Kidney (tissue), 14 donors: ENCODE measurements around the gene TRMT44. TPM values are rescaled to one million over a fixed set of nuclear protein-coding genes. Genes with fewer than 3 reads are reported as not detected.

Experiments
- DNase-seq, 5 donors: peaks; one replicate each; pipeline ENCODE4 v3.0.0-alpha.2; 2013 to 2020
- FAIRE-seq: peaks from 2 replicates; lab custom pipeline; 2012; peaks lifted over from hg19 to GRCh38; lab: Jason Lieb, UNC
- H3K27ac ChIP-seq, 2 donors: one replicate each; pipeline ENCODE4 v1.7.0; 2013; ENCODE audit warnings: low read depth in 2 of 2, low read length in 2 of 2, inconsistent platforms in 1 of 2
- H3K27me3 ChIP-seq: one replicate; pipeline ENCODE4 v1.7.1; 2013; ENCODE audit warnings: low read length, inconsistent platforms; ENCODE audit not compliant: control insufficient read depth, insufficient read depth
- H3K36me3 ChIP-seq, 3 donors: one replicate each; pipeline versions ENCODE4 v1.7.0 to v1.7.1; 2013; ENCODE audit warnings: low read length in 3 of 3, control low read depth in 1 of 3, inconsistent platforms in 1 of 3; ENCODE audit not compliant: insufficient read depth in 3 of 3, control insufficient read depth in 2 of 3
- H3K4me1 ChIP-seq, 3 donors: one replicate each; pipeline versions ENCODE4 v1.7.0 to v1.7.1; 2013; ENCODE audit warnings: low read length in 3 of 3, inconsistent platforms in 1 of 3, low read depth in 1 of 3; ENCODE audit not compliant: control insufficient read depth in 2 of 3, insufficient read depth in 2 of 3
- H3K4me3 ChIP-seq, 3 donors: one replicate each; pipeline versions ENCODE4 v1.7.0 to v1.8.1; 2013; ENCODE audit warnings: low read length in 3 of 3, control low read depth in 1 of 3, inconsistent platforms in 1 of 3
- H3K9ac ChIP-seq, 3 donors: one replicate each; pipeline versions ENCODE4 v1.7.0 to v1.7.1; 2013; ENCODE audit warnings: low read length in 3 of 3, control low read depth in 1 of 3, inconsistent platforms in 1 of 3
- H3K9me3 ChIP-seq, 3 donors: one replicate each; pipeline versions ENCODE4 v1.7.0 to v1.7.1; 2013; ENCODE audit warnings: low read length in 3 of 3, control low read depth in 1 of 3, inconsistent platforms in 1 of 3; ENCODE audit not compliant: control insufficient read depth in 2 of 3, insufficient read depth in 1 of 3
- CTCF ChIP-seq: IDR thresholded peaks from 3 replicates; pipeline ENCODE4 v1.5.1; 2012; ENCODE audit warnings: mild to moderate bottlenecking, moderate library complexity, borderline replicate concordance; ENCODE audit not compliant: insufficient read depth; ENCODE audit errors: extremely low read depth
- intact Hi-C: fragments of 100-400 bp; cut with DNase I; formaldehyde crosslinking; loops from one replicate; pipeline ENCODE4 v1.11.1; 2022
- polyA plus RNA-seq: library from polyadenylated mRNA; stranded (reverse); fragments of 350-450 nt; fragmentation: Illumina TruSeq; extraction: RNeasy Lipid Tissue Mini Kit (QIAGEN cat#74804); gene quantifications from one replicate; pipeline ENCODE4 v1.2.3, GENCODE V29; 2014; ENCODE audit warnings: low read depth, low replicate concordance; ENCODE audit not compliant: insufficient read depth
- total RNA-seq: library from RNA; stranded (reverse); fragmentation: NEBNext Ultra II Directional; extraction: Animal tissue kit (Norgen Biotek cat#: 25700); gene quantifications from one replicate; pipeline ENCODE4 v1.2.1, GENCODE V29; 2021
- donor health status: control.
- donor health status: control.
- donor health status: control.
- donor health status: control.
- donor health status: control.
- donor health status: DM: yes; HTN: yes; CAD: no.
- donor health status: Normal renal cell carcinoma (clear cell type).

The TRMT44 gene
- total and polyA plus RNA-seq, 2 donors from 2014 or later: 5.1 to 20.1 TPM

GRCh38 chr4:8461616-8462015, 21.0 kb downstream of the TRMT44 start:
- Histone ChIP-seq H3K36me3 (peaks cover 0 to 34% (median 23%) of the 10 kb centered on the region in 3 donors), H3K9ac (peak overlapping the region in 1 of 3 donors; percentile 49), H3K27ac (peak overlapping the region; percentile 56 to 89), H3K27me3 (no peaks in the 10 kb centered on the region), H3K9me3 (no peaks in the 10 kb centered on the region), H3K4me1 (peaks cover 0 to 15% (median 11%) of the 10 kb centered on the region in 3 donors), H3K4me3 (no peak overlapping the region)
- DNase-seq (peak in 2 of 5 donors; percentile 32 to 75), FAIRE-seq (peak; percentile 97)
- TF ChIP-seq CTCF: no peak
- intact Hi-C loops: no loop called here

DNA sequence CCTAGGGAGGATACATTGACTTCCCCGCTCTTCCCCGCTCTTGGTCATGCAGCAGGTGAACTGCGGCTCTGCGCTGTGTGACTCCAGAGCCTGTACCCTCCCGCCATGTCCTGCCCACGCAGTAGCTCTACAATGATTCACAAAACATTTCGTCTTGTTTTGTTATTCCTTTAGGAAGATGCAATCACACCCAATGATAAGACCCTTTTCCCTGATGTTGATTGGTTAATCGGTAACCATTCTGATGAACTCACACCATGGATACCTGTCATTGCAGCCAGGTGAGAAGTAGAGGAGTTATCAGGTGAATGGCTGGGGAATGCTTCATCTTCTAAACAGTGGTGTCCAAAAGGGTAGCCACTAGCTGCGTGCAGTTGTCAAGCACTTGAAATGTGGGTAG, 23.2 kb downstream of the TRMT44 start:
- TF ChIP-seq CTCF: no peak
- intact Hi-C loops: no loop called here
- no peak overlapping the region for H3K27ac ChIP-seq
- H3K4me1 ChIP-seq: peaks cover 0 to 15% (median 11%) of the 10 kb centered on the region in 3 donors
- DNase-seq (no peak), FAIRE-seq (no peak)
- H3K9me3 ChIP-seq: no peaks in the 10 kb centered on the region
- H3K4me3 ChIP-seq: no peak overlapping the region
- H3K27me3 ChIP-seq: no peaks in the 10 kb centered on the region
- H3K36me3 ChIP-seq: peaks cover 0 to 40% (median 14%) of the 10 kb centered on the region in 3 donors
- H3K9ac ChIP-seq: no peak overlapping the region

- Histone ChIP-seq H3K4me3 (no peak overlapping the region), H3K4me1 (peaks cover 0 to 15% (median 11%) of the 10 kb centered on the region in 3 donors), H3K36me3 (peaks cover 0 to 39% (median 15%) of the 10 kb centered on the region in 3 donors), H3K9ac (no peak overlapping the region), H3K27ac (no peak overlapping the region), H3K9me3 (no peaks in the 10 kb centered on the region), H3K27me3 (no peaks in the 10 kb centered on the region)
- TF ChIP-seq CTCF: no peak
- intact Hi-C loops: no loop called here
- FAIRE-seq: no peak
- no peak for DNase-seq
Observed at GRCh38 chr4:8464381-8464780, 23.8 kb downstream of the TRMT44 start.
